Neural cell (in vitro differentiated cells): ENCODE data around the gene GREM1. TPM values are rescaled to one million over a fixed set of nuclear protein-coding genes. Genes with fewer than 3 reads are reported as not detected.

Experiments
- H2AFZ ChIP-seq: fragments of 200-600, 300-800 bp; sonication (generic), shearing (Covaris generic); 2 replicates; pipeline ENCODE4 v1.6.0; 2014; ENCODE audit warnings: low read depth, mild to moderate bottlenecking, antibody characterized with exemption, low read length, moderate library complexity
- H3F3A ChIP-seq: fragments of 200-600 bp; shearing (Covaris generic); 2 replicates; pipeline ENCODE4 v1.6.1; 2016; ENCODE audit warnings: mild to moderate bottlenecking, moderate library complexity, mixed read lengths, antibody characterized with exemption, low read length; ENCODE audit not compliant: insufficient read depth, poor library complexity, severe bottlenecking
- H3K27ac ChIP-seq: fragments of 200-600, 300-800 bp; sonication (generic), shearing (Covaris generic); 2 replicates; pipeline ENCODE4 v1.5.1; 2014; ENCODE audit warnings: mild to moderate bottlenecking, low read length, moderate library complexity
- H3K27me3 ChIP-seq: fragments of 300-800, 200-600 bp; sonication (generic), shearing (Covaris generic); 2 replicates; pipeline ENCODE4 v1.6.0; 2014; ENCODE audit warnings: mild to moderate bottlenecking, low read depth, low read length, moderate library complexity; ENCODE audit not compliant: insufficient read depth
- H3K36me3 ChIP-seq: fragments of 300-800, 200-600 bp; sonication (generic), shearing (Covaris generic); 2 replicates; pipeline ENCODE4 v1.5.1; 2014; ENCODE audit warnings: mild to moderate bottlenecking, antibody characterized with exemption, low read length, moderate library complexity; ENCODE audit not compliant: insufficient read depth
- H3K4me2 ChIP-seq: fragments of 300-800, 200-600 bp; sonication (generic), shearing (Covaris generic); 2 replicates; pipeline ENCODE4 v1.6.0; 2014; ENCODE audit warnings: mild to moderate bottlenecking, low read length
- H3K4me3 ChIP-seq: fragments of 300-800, 200-600 bp; sonication (generic), shearing (Covaris generic); 2 replicates; pipeline ENCODE4 v1.5.1; 2014; ENCODE audit warnings: mild to moderate bottlenecking, low read length, moderate library complexity
- H3K79me2 ChIP-seq: fragments of 200-600 bp; shearing (Covaris generic); replicated peaks from 2 replicates; pipeline ENCODE4 v1.6.0; 2014; ENCODE audit warnings: mild to moderate bottlenecking, low read length, moderate library complexity; ENCODE audit not compliant: insufficient read depth
- H3K9ac ChIP-seq: fragments of 300-800, 200-600 bp; sonication (generic), shearing (Covaris generic); 2 replicates; pipeline ENCODE4 v1.6.1; 2016; ENCODE audit warnings: mild to moderate bottlenecking, low read length, mixed read lengths
- H3K9me2 ChIP-seq: fragments of 200-600 bp; shearing (Covaris generic); 2 replicates; pipeline ENCODE4 v1.6.1; 2016; ENCODE audit warnings: mild to moderate bottlenecking, low read length, mixed read lengths; ENCODE audit not compliant: insufficient read depth
- H3K9me3 ChIP-seq: fragments of 200-600, 300-800 bp; sonication (generic), shearing (Covaris generic); 2 replicates; pipeline ENCODE4 v1.6.1; 2016; ENCODE audit warnings: mild to moderate bottlenecking, mixed run types, low read length, moderate library complexity, mixed read lengths
- H4K20me1 ChIP-seq: fragments of 200-600 bp; shearing (Covaris generic); 2 replicates; pipeline ENCODE4 v1.6.1; 2016; ENCODE audit warnings: mild to moderate bottlenecking, mixed run types; ENCODE audit not compliant: insufficient read depth
- CTCF ChIP-seq: fragments of 450-650 bp; IDR thresholded peaks from 2 replicates; pipeline ENCODE4 v1.5.1; 2014; ENCODE audit warnings: antibody characterized with exemption, mild to moderate bottlenecking, moderate library complexity; ENCODE audit not compliant: poor library complexity, severe bottlenecking
- EP300 ChIP-seq: fragments of 450-650 bp; conservative IDR thresholded peaks from 2 replicates; pipeline ENCODE4 v1.6.1; 2014; ENCODE audit warnings: antibody characterized with exemption, mild to moderate bottlenecking, moderate library complexity; ENCODE audit not compliant: poor library complexity, severe bottlenecking
- EZH2 ChIP-seq: fragments of 200-600, 300-800 bp; shearing (Covaris generic), sonication (generic); IDR thresholded peaks from 2 replicates; pipeline ENCODE4 v1.6.1; 2014; ENCODE audit warnings: antibody characterized with exemption, low read length, borderline replicate concordance, mild to moderate bottlenecking; ENCODE audit not compliant: insufficient read depth, poor library complexity, severe bottlenecking
- MXI1 ChIP-seq: fragments of 450-650 bp; conservative IDR thresholded peaks from 2 replicates; pipeline ENCODE4 v1.6.1; 2014; ENCODE audit warnings: antibody characterized with exemption, mild to moderate bottlenecking; ENCODE audit not compliant: poor library complexity, severe bottlenecking
- POLR2AphosphoS5 ChIP-seq: IDR thresholded peaks from 2 replicates; pipeline ENCODE4 v1.6.1; 2012
- RAD21 ChIP-seq: fragments of 450-650 bp; conservative IDR thresholded peaks from 2 replicates; pipeline ENCODE4 v1.6.1; 2014; ENCODE audit warnings: antibody characterized with exemption, mild to moderate bottlenecking, moderate library complexity
- REST ChIP-seq: IDR thresholded peaks from 2 replicates; pipeline ENCODE4 v1.6.1; 2012; ENCODE audit warnings: borderline replicate concordance
- SMC3 ChIP-seq: fragments of 450-650 bp; conservative IDR thresholded peaks from 2 replicates; pipeline ENCODE4 v1.6.1; 2014; ENCODE audit warnings: antibody characterized with exemption, mild to moderate bottlenecking, moderate library complexity; ENCODE audit not compliant: poor library complexity
- TAF1 ChIP-seq: IDR thresholded peaks from 2 replicates; pipeline ENCODE4 v1.6.1; 2012; ENCODE audit warnings: low read depth
- polyA plus RNA-seq: library from polyadenylated mRNA; depleted of rRNA; stranded (reverse); fragments of >200 nt; gene quantifications from 2 replicates; pipeline ENCODE4 v1.2.3, GENCODE V29; 2014

Gene GREM1
- polyA plus RNA-seq, 1 donor from 2014 or later = 0.16 TPM

GRCh38 chr15:32674681-32675080, 43.1 kb upstream of the GREM1 start:
- H3K79me2 ChIP-seq = no peaks in the 10 kb centered on the region
- H4K20me1 ChIP-seq = no peaks in the 10 kb centered on the region
- no peak overlapping the region for H3K9ac ChIP-seq
- no peaks in the 10 kb centered on the region for H3K9me3 ChIP-seq
- H2AFZ ChIP-seq = no peak overlapping the region
- no peak overlapping the region for H3K4me2 ChIP-seq
- H3K27ac ChIP-seq = no peak overlapping the region
- TF ChIP-seq SMC3 (no peak), CTCF (no peak), MXI1 (no peak), EZH2 (no peak), POLR2AphosphoS5 (no peak), EP300 (no peak), RAD21 (no peak), TAF1 (no peak), REST (no peak)
- no peaks in the 10 kb centered on the region for H3F3A ChIP-seq
- H3K4me3 ChIP-seq = no peak overlapping the region
- no peaks in the 10 kb centered on the region for H3K36me3 ChIP-seq
- H3K27me3 ChIP-seq = no peaks in the 10 kb centered on the region
- H3K9me2 ChIP-seq = no peaks in the 10 kb centered on the region

GRCh38 chr15:32675466-32675865, 42.3 kb upstream of the GREM1 start:
- H3K9me3 ChIP-seq = no peaks in the 10 kb centered on the region

GRCh38 chr15:32676169-32676568, 41.6 kb upstream of the GREM1 start:
- Histone ChIP-seq H3K9me3 (no peaks in the 10 kb centered on the region), H3K9ac (no peak overlapping the region), H3K36me3 (no peaks in the 10 kb centered on the region), H3K27ac (no peak overlapping the region), H3K4me2 (no peak overlapping the region), H3K9me2 (no peaks in the 10 kb centered on the region), H3K27me3 (no peaks in the 10 kb centered on the region), H3F3A (no peaks in the 10 kb centered on the region), H3K79me2 (no peaks in the 10 kb centered on the region), H2AFZ (no peak overlapping the region), H3K4me3 (no peak overlapping the region), H4K20me1 (no peaks in the 10 kb centered on the region)
- TF ChIP-seq EZH2 = no peak
- TF ChIP-seq TAF1 = no peak
- TF ChIP-seq REST = no peak
- TF ChIP-seq CTCF = no peak
- no peak for TF ChIP-seq SMC3
- no peak for TF ChIP-seq POLR2AphosphoS5
- no peak for TF ChIP-seq MXI1
- TF ChIP-seq RAD21 = no peak
- TF ChIP-seq EP300 = no peak

More at GRCh38 chr15:32675466-32675865, 42.3 kb upstream of the GREM1 start:
- H3K27ac ChIP-seq = no peak overlapping the region
- TF ChIP-seq MXI1 = no peak
- no peak for TF ChIP-seq POLR2AphosphoS5
- TF ChIP-seq RAD21 = no peak
- no peaks in the 10 kb centered on the region for H3K79me2 ChIP-seq
- H3K4me3 ChIP-seq = no peak overlapping the region
- no peaks in the 10 kb centered on the region for H3K9me2 ChIP-seq
- H2AFZ ChIP-seq = no peak overlapping the region
- no peak overlapping the region for H3K4me2 ChIP-seq
- H4K20me1 ChIP-seq = no peaks in the 10 kb centered on the region
- H3K36me3 ChIP-seq = no peaks in the 10 kb centered on the region
- no peaks in the 10 kb centered on the region for H3K27me3 ChIP-seq
- H3F3A ChIP-seq = no peaks in the 10 kb centered on the region
- no peak overlapping the region for H3K9ac ChIP-seq
